ENCODE results near the gene SLC15A1. TPM values are rescaled to one million over a fixed set of nuclear protein-coding genes. Genes with fewer than 3 reads are reported as not detected.

Gene SLC15A1
- total RNA-seq, 1 experiment from 2014 or later = not detected

- Histone ChIP-seq H3K4me3 (ENCODE audit: low read length) (no peak overlapping the region), H3K36me3 (ENCODE audit: insufficient read depth, low read length) (no peaks in the 10 kb centered on the region), H3K79me2 (ENCODE audit: low read length) (no peaks in the 10 kb centered on the region), H2AFZ (ENCODE audit: low read length) (no peak overlapping the region), H3K4me2 (ENCODE audit: low read depth, low read length, poor library complexity, severe bottlenecking) (no peak overlapping the region), H3K4me1 (ENCODE audit: low read length) (peaks cover 10% of the 10 kb centered on the region), H4K20me1 (ENCODE audit: insufficient read depth, low read depth, low read length) (no peaks in the 10 kb centered on the region), H3K9me3 (ENCODE audit: low read length) (no peaks in the 10 kb centered on the region), H3K27me3 (ENCODE audit: low read length) (no peaks in the 10 kb centered on the region), H3K9ac (ENCODE audit: low read length) (no peak overlapping the region), H3K9me2 (replicated peaks; ENCODE audit: insufficient read depth, low read length) (no peaks in the 10 kb centered on the region), H3K27ac (ENCODE audit: low read length) (no peak overlapping the region)
- no peak for DNase-seq
These were observed 29.5 kb downstream of the SLC15A1 start for GRCh38 chr13:98722958-98723357.

DNA sequence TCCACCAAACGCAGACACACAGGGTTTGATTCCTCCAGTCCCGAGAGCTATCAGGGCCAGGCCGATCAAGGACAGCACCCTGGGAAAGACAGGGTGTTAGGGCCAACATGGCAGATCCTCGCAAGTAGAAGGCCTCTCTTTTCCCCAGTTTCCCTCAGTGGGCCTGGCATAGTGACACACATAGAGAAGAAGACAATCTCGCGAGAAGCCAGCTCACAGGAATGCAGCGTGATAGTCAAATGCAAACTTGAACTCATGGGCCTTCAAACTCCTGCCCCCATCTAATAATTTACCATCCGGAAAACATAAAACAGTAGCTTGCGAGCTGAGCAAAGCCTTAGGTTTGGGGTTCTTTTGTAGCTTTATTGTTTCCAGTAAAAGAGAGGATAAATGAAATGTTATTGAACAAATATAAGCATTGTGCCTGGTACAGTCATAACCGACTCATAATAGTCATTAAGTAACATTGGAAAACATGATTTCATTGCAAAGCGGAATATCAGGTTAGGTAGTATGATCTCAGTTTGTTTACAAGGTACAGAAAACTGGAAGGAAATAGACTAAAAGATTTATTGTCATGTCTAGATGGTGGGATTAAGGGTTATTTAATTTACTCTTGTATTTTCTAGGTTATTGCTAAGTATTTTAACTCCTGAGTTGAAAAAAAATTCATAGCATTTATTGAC, 30.5 kb downstream of the SLC15A1 start:
- Histone ChIP-seq H3K27ac (ENCODE audit: low read length) (no peak overlapping the region), H3K79me2 (ENCODE audit: low read length) (no peaks in the 10 kb centered on the region), H3K9me3 (ENCODE audit: low read length) (no peaks in the 10 kb centered on the region), H3K9ac (ENCODE audit: low read length) (no peak overlapping the region), H3K4me1 (ENCODE audit: low read length) (peaks cover 10% of the 10 kb centered on the region), H3K9me2 (replicated peaks; ENCODE audit: insufficient read depth, low read length) (no peaks in the 10 kb centered on the region), H3K36me3 (ENCODE audit: insufficient read depth, low read length) (no peaks in the 10 kb centered on the region), H3K27me3 (ENCODE audit: low read length) (no peaks in the 10 kb centered on the region), H4K20me1 (ENCODE audit: insufficient read depth, low read depth, low read length) (no peaks in the 10 kb centered on the region), H3K4me2 (ENCODE audit: low read depth, low read length, poor library complexity, severe bottlenecking) (no peak overlapping the region), H3K4me3 (ENCODE audit: low read length) (no peak overlapping the region), H2AFZ (ENCODE audit: low read length) (no peak overlapping the region)
- no peak for DNase-seq

DNA sequence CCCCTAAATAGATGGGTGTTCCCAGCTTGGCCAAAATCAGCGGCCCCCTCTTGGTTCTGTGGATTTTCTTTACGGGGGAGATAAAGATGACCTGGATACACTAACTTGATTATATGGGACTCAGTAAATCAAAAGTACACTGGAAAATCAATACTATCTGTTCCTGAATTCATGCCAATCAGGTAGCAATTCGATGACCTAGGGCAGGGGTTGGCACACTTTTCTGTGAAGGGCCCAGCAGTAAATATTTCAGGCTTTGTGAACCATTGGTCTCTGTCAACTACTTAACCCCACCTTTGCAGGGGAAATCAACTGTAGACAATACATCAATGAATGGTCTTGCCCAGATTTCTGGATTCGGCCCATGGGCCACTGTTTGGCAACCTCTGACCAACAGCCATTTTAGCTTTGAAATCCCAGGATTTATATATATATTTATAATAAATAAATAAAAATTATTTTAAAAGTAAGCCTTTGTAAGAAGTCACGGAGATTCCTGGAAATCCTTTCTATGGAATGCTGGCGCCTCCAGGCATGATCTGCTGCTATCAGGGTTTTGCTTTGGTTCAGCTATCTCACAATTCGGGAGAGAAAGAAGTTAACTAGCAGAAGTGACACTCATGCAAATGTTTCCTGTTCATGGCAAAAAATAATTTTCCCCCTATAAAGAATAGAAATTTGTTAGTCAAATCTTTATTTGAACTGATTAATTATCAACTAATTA, 32.8 kb downstream of the SLC15A1 start:
- H3K27ac ChIP-seq (ENCODE audit: low read length) = no peak overlapping the region
- H3K79me2 ChIP-seq (ENCODE audit: low read length) = no peaks in the 10 kb centered on the region
- H4K20me1 ChIP-seq (ENCODE audit: insufficient read depth, low read depth, low read length) = no peaks in the 10 kb centered on the region
- H3K4me3 ChIP-seq (ENCODE audit: low read length) = no peak overlapping the region
- no peak overlapping the region for H2AFZ ChIP-seq (ENCODE audit: low read length)
- H3K4me1 ChIP-seq (ENCODE audit: low read length) = peaks cover 10% of the 10 kb centered on the region
- no peak overlapping the region for H3K4me2 ChIP-seq (ENCODE audit: low read depth, low read length, poor library complexity, severe bottlenecking)
- no peaks in the 10 kb centered on the region for H3K27me3 ChIP-seq (ENCODE audit: low read length)
- no peak for DNase-seq
- H3K9me3 ChIP-seq (ENCODE audit: low read length) = no peaks in the 10 kb centered on the region
- H3K36me3 ChIP-seq (ENCODE audit: insufficient read depth, low read length) = no peaks in the 10 kb centered on the region
- H3K9ac ChIP-seq (ENCODE audit: low read length) = no peak overlapping the region
- no peaks in the 10 kb centered on the region for H3K9me2 ChIP-seq (replicated peaks; ENCODE audit: insufficient read depth, low read length)

DNA sequence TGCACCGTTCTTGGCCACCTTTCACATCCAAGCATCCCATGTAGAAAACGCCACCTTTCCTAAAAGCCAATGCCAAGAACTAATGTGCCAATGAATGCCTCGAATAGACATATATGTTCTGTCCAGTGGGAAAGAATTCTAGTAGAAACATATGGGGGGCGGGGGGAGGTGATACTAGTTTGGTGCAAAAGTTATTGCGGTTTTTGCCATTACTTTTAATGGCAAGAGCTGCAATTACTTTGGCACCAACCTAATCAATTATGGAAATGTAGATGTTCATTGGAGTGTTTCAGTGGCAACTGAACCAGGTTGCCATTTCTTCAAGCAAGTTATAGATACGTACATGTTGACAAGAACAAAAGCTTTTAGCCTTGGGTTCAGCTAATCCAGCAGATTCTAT, 34.6 kb downstream of the SLC15A1 start:
- Histone ChIP-seq H3K27ac (ENCODE audit: low read length) (no peak overlapping the region), H3K9me2 (replicated peaks; ENCODE audit: insufficient read depth, low read length) (no peaks in the 10 kb centered on the region), H3K9ac (ENCODE audit: low read length) (no peak overlapping the region)

DNA sequence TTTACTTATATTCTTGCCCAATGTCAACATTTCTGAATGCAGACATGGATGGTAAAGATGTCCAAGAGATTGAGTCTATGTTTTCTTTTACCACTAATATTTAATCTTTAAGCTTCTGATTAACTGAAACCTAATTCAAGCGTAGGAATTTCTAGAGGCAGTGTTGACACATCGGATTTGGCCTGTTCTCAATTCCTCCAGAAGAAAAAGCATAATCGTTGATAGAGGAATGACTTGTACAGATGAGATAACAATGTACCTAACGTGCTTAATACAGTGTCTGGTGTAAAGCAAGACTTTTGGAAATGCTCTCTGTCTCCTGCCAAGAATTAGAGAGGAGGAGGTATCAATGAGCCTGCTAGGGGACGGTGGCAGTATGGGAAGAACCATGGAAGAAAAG, 35.2 kb downstream of the SLC15A1 start:
- Histone ChIP-seq H3K4me2 (ENCODE audit: low read depth, low read length, poor library complexity, severe bottlenecking) (no peak overlapping the region), H3K9me3 (ENCODE audit: low read length) (no peaks in the 10 kb centered on the region), H3K36me3 (ENCODE audit: insufficient read depth, low read length) (no peaks in the 10 kb centered on the region), H4K20me1 (ENCODE audit: insufficient read depth, low read depth, low read length) (no peaks in the 10 kb centered on the region), H3K27ac (ENCODE audit: low read length) (no peak overlapping the region), H3K79me2 (ENCODE audit: low read length) (no peaks in the 10 kb centered on the region), H3K9ac (ENCODE audit: low read length) (no peak overlapping the region), H3K9me2 (replicated peaks; ENCODE audit: insufficient read depth, low read length) (no peaks in the 10 kb centered on the region), H2AFZ (ENCODE audit: low read length) (no peak overlapping the region), H3K27me3 (ENCODE audit: low read length) (no peaks in the 10 kb centered on the region), H3K4me1 (ENCODE audit: low read length) (peaks cover 10% of the 10 kb centered on the region), H3K4me3 (ENCODE audit: low read length) (no peak overlapping the region)
- no peak for DNase-seq

More for the DNA sequence above, 34.6 kb downstream of the SLC15A1 start:
- no peaks in the 10 kb centered on the region for H3K27me3 ChIP-seq (ENCODE audit: low read length)
- no peak overlapping the region for H2AFZ ChIP-seq (ENCODE audit: low read length)
- H3K4me2 ChIP-seq (ENCODE audit: low read depth, low read length, poor library complexity, severe bottlenecking) = no peak overlapping the region
- no peaks in the 10 kb centered on the region for H4K20me1 ChIP-seq (ENCODE audit: insufficient read depth, low read depth, low read length)
- no peaks in the 10 kb centered on the region for H3K9me3 ChIP-seq (ENCODE audit: low read length)
- peaks cover 10% of the 10 kb centered on the region for H3K4me1 ChIP-seq (ENCODE audit: low read length)
- H3K36me3 ChIP-seq (ENCODE audit: insufficient read depth, low read length) = no peaks in the 10 kb centered on the region
- no peaks in the 10 kb centered on the region for H3K79me2 ChIP-seq (ENCODE audit: low read length)
- no peak for DNase-seq
- no peak overlapping the region for H3K4me3 ChIP-seq (ENCODE audit: low read length)

- no peak overlapping the region for H3K27ac ChIP-seq (ENCODE audit: low read length)
- no peaks in the 10 kb centered on the region for H3K9me3 ChIP-seq (ENCODE audit: low read length)
- no peak for DNase-seq
- no peak overlapping the region for H3K9ac ChIP-seq (ENCODE audit: low read length)
- H3K4me3 ChIP-seq (ENCODE audit: low read length) = no peak overlapping the region
- H3K4me2 ChIP-seq (ENCODE audit: low read depth, low read length, poor library complexity, severe bottlenecking) = no peak overlapping the region
- no peaks in the 10 kb centered on the region for H3K27me3 ChIP-seq (ENCODE audit: low read length)
- H3K4me1 ChIP-seq (ENCODE audit: low read length) = peaks cover 27% of the 10 kb centered on the region
- H3K79me2 ChIP-seq (ENCODE audit: low read length) = no peaks in the 10 kb centered on the region
- no peaks in the 10 kb centered on the region for H4K20me1 ChIP-seq (ENCODE audit: insufficient read depth, low read depth, low read length)
- no peaks in the 10 kb centered on the region for H3K9me2 ChIP-seq (replicated peaks; ENCODE audit: insufficient read depth, low read length)
- H2AFZ ChIP-seq (ENCODE audit: low read length) = no peak overlapping the region
- H3K36me3 ChIP-seq (ENCODE audit: insufficient read depth, low read length) = no peaks in the 10 kb centered on the region
These were observed 42.0 kb downstream of the SLC15A1 start for GRCh38 chr13:98710521-98710920.

GRCh38 chr13:98707281-98707999, 45.0 kb downstream of the SLC15A1 start:
- Histone ChIP-seq H3K9me2 (replicated peaks; ENCODE audit: insufficient read depth, low read length) (no peaks in the 10 kb centered on the region), H3K79me2 (ENCODE audit: low read length) (no peaks in the 10 kb centered on the region), H3K4me3 (ENCODE audit: low read length) (peak overlapping the region; percentile 32; the same call in 1 of the 2 replicates), H3K27ac (ENCODE audit: low read length) (peak overlapping the region; percentile 81), H3K9me3 (ENCODE audit: low read length) (no peaks in the 10 kb centered on the region), H3K36me3 (ENCODE audit: insufficient read depth, low read length) (no peaks in the 10 kb centered on the region), H3K4me1 (ENCODE audit: low read length) (peaks cover 30% of the 10 kb centered on the region), H3K9ac (ENCODE audit: low read length) (peak overlapping the region; percentile 41; the same call in 1 of the 2 replicates), H2AFZ (ENCODE audit: low read length) (peak overlapping the region; percentile 63), H4K20me1 (ENCODE audit: insufficient read depth, low read depth, low read length) (no peaks in the 10 kb centered on the region), H3K27me3 (ENCODE audit: low read length) (no peaks in the 10 kb centered on the region), H3K4me2 (ENCODE audit: low read depth, low read length, poor library complexity, severe bottlenecking) (peak overlapping the region; percentile 39)
- DNase-seq = peak; percentile 79

Data from Karpas-422 (cell line).